Right lobe of liver (tissue), 6 donors: ENCODE results near the gene NFIA. TPM values are rescaled to one million over a fixed set of nuclear protein-coding genes. Genes with fewer than 3 reads are reported as not detected.
A peak's percentile ranks its signal among the peaks of the same experiment; 100 is the strongest.

ENCODE experiments used
- ATAC-seq, 4 donors: fragments of 200-7000 bp; cut with Tn5 transposase; one replicate each; pipeline ENCODE4 v1.9.1; 2020; ENCODE audit warnings: mild to moderate bottlenecking in 4 of 4, moderate library complexity in 4 of 4
- DNase-seq, 3 donors: peaks; one replicate each; pipeline ENCODE4 v3.0.0-alpha.2; 2020
- H3K27ac ChIP-seq, 3 donors: fragments of 200-600 bp; one replicate each; pipeline ENCODE4 v1.8.0; 2022
- H3K27me3 ChIP-seq, 2 donors: fragments of 200-600 bp; one replicate each; pipeline ENCODE4 v1.8.0; 2022
- H3K36me3 ChIP-seq, 4 donors: fragments of 200-600 bp; sonication (generic) in 1 of 4; one replicate each; pipeline versions ENCODE4 v1.5.1 to v1.8.0; 2017 to 2022; ENCODE audit warnings: control low read depth in 1 of 4
- H3K4me1 ChIP-seq, 4 donors: fragments of 200-600 bp; sonication (generic) in 1 of 4; one replicate each; pipeline versions ENCODE4 v1.5.1 to v1.8.0; 2017 to 2022; ENCODE audit warnings: control low read depth in 1 of 4
- H3K4me3 ChIP-seq, 3 donors: fragments of 200-600 bp; one replicate each; pipeline ENCODE4 v1.8.0; 2022
- H3K9me3 ChIP-seq, 4 donors: fragments of 200-600 bp; sonication (generic) in 1 of 4; one replicate each; pipeline versions ENCODE4 v1.5.1 to v1.8.0; 2017 to 2022; ENCODE audit warnings: control low read depth in 1 of 4
- POLR2A ChIP-seq: fragments of 450-650 bp; IDR thresholded peaks from one replicate; pipeline ENCODE4 v1.6.1; 2017; ENCODE audit warnings: antibody characterized with exemption, mild to moderate bottlenecking
- WGBS: methylation state at CpG from one replicate; pipeline ENCODE4 v1.1.6; 2018; ENCODE audit warnings: low coverage, low lambda C conversion rate; ENCODE audit not compliant: insufficient coverage; ENCODE audit errors: missing lambda C conversion rate; 5-methylcytosine and 5-hydroxymethylcytosine counted together
- intact Hi-C, 2 donors: fragments of 100-400 bp; cut with DNase I; formaldehyde crosslinking; loops; one replicate each; pipeline versions ENCODE4 v1.11.2 to v1.14.1; 2022
- total RNA-seq, 6 experiments: library from RNA; depleted of rRNA in 2 of 6; stranded (reverse); fragments of >200 nt in 2 of 6; fragmentation: NEBNext Ultra II Directional in 3 of 6; extraction: Animal tissue kit (Norgen Biotek cat#: 25700) in 3 of 6; gene quantifications; one replicate each; pipeline versions ENCODE4 v1.1.0 to v1.2.4, GENCODE V29; 2016 to 2023
- TF ChIP-seq, protein P1 (sequence below), 4 donors: fragments of 200-600 bp in 3 of 4; fragments of 450-650 bp in 1 of 4; IDR thresholded peaks; one replicate each; pipeline versions ENCODE4 v1.5.1 to v1.8.0; 2016 to 2022; ENCODE audit warnings: antibody characterized with exemption in 4 of 4, mild to moderate bottlenecking in 2 of 4
- donor health status: DM: no; HTN: yes; CAD: no.
- donor health status: DM: no; HTN: no; CAD: no.
- donor health status: DM: no; HTN: no; CAD: no.
- donor health status: DM: no; HTN: yes; CAD: no.
- donor health status: DM: no; HTN: yes; CAD: no.

Gene NFIA
- total RNA-seq, 6 experiments from 2014 or later, result 36.7 to 97.2 (median 57.9) TPM

- intact Hi-C loops, result no loop called here
- peaks cover 0 to 13% (median 3%) of the 10 kb centered on the region in 4 donors for H3K4me1 ChIP-seq
- TF ChIP-seq, protein P1, sequence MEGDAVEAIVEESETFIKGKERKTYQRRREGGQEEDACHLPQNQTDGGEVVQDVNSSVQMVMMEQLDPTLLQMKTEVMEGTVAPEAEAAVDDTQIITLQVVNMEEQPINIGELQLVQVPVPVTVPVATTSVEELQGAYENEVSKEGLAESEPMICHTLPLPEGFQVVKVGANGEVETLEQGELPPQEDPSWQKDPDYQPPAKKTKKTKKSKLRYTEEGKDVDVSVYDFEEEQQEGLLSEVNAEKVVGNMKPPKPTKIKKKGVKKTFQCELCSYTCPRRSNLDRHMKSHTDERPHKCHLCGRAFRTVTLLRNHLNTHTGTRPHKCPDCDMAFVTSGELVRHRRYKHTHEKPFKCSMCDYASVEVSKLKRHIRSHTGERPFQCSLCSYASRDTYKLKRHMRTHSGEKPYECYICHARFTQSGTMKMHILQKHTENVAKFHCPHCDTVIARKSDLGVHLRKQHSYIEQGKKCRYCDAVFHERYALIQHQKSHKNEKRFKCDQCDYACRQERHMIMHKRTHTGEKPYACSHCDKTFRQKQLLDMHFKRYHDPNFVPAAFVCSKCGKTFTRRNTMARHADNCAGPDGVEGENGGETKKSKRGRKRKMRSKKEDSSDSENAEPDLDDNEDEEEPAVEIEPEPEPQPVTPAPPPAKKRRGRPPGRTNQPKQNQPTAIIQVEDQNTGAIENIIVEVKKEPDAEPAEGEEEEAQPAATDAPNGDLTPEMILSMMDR (IDR thresholded peaks at IDR 0.05), result no peak
- TF ChIP-seq POLR2A, result no peak
- no peak overlapping the region for H3K4me3 ChIP-seq
- H3K27ac ChIP-seq, result no peak overlapping the region
- WGBS, result 94% methylated on average over 1 of the region's 1 CpG
- ATAC-seq (no peak), DNase-seq (no peak)
- H3K27me3 ChIP-seq, result no peaks in the 10 kb centered on the region
- H3K9me3 ChIP-seq, result no peaks in the 10 kb centered on the region
- H3K36me3 ChIP-seq, result no peaks in the 10 kb centered on the region
Measured at GRCh38 chr1:61163355-61163754, 81.0 kb downstream of the NFIA start.

DNA sequence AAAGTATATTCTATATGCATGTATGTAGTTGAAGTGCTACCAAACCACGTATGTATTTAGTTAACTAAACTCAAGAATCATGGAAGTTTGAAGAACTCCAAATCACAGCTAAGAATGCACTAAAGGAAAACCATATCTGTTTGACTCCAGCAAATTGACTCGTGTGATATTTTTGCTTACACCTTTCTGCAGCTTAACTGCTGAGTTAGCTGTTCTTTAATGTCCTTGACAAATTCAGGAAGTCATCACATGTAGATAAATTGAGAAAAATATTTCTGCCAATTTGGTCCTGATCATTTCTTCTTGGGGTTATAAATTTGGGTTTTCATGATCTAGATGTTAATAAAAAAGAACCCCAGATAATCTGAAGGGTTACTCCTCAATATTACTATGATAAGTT lies 83.0 kb downstream of the NFIA start:
- DNase-seq (no peak), ATAC-seq (no peak)
- H3K9me3 ChIP-seq, result no peaks in the 10 kb centered on the region
- intact Hi-C loops, result no loop called here
- no peak overlapping the region for H3K27ac ChIP-seq
- H3K27me3 ChIP-seq, result no peaks in the 10 kb centered on the region
- no peaks in the 10 kb centered on the region for H3K36me3 ChIP-seq
- peaks cover 0 to 20% (median 7%) of the 10 kb centered on the region in 4 donors for H3K4me1 ChIP-seq
- 36% methylated on average over 2 of the region's 2 CpGs for WGBS
- TF ChIP-seq POLR2A, result no peak
- TF ChIP-seq, protein P1 (IDR thresholded peaks at IDR 0.05), result no peak
- no peak overlapping the region for H3K4me3 ChIP-seq

GRCh38 chr1:61167309-61167708 lies 84.9 kb downstream of the NFIA start:
- no peaks in the 10 kb centered on the region for H3K36me3 ChIP-seq
- 25% methylated on average over 1 of the region's 1 CpG for WGBS
- DNase-seq, result no peak
- H3K27ac ChIP-seq, result no peak overlapping the region
- intact Hi-C loops, result no loop called here
- no peaks in the 10 kb centered on the region for H3K27me3 ChIP-seq
- no peaks in the 10 kb centered on the region for H3K9me3 ChIP-seq
- peak in 1 of 4 donors; percentile 23 for ATAC-seq
- H3K4me1 ChIP-seq, result peaks cover 0 to 26% (median 9%) of the 10 kb centered on the region in 4 donors
- no peak overlapping the region for H3K4me3 ChIP-seq
- TF ChIP-seq POLR2A, result no peak
- TF ChIP-seq, protein P1 (IDR thresholded peaks at IDR 0.05), result no peak

- TF ChIP-seq, protein P1 (IDR thresholded peaks at IDR 0.05), result no peak
- TF ChIP-seq POLR2A, result no peak
- peaks cover 0 to 29% (median 11%) of the 10 kb centered on the region in 4 donors for H3K4me1 ChIP-seq
- no peak overlapping the region for H3K27ac ChIP-seq
Measured at GRCh38 chr1:61169045-61169444, 86.7 kb downstream of the NFIA start.

GRCh38 chr1:61169634-61170033 lies 87.3 kb downstream of the NFIA start:
- Histone ChIP-seq H3K4me1 (peaks cover 0 to 35% (median 11%) of the 10 kb centered on the region in 4 donors), H3K4me3 (no peak overlapping the region)

More at GRCh38 chr1:61169045-61169444, 86.7 kb downstream of the NFIA start:
- Histone ChIP-seq H3K36me3 (no peaks in the 10 kb centered on the region), H3K9me3 (no peaks in the 10 kb centered on the region), H3K27me3 (no peaks in the 10 kb centered on the region), H3K4me3 (no peak overlapping the region)
- intact Hi-C loops, result no loop called here
- ATAC-seq (no peak), DNase-seq (no peak)

More at GRCh38 chr1:61169634-61170033, 87.3 kb downstream of the NFIA start:
- H3K9me3 ChIP-seq, result no peaks in the 10 kb centered on the region
- 82% methylated on average over 2 of the region's 3 CpGs for WGBS
- TF ChIP-seq, protein P1 (IDR thresholded peaks at IDR 0.05), result no peak
- no peak for TF ChIP-seq POLR2A
- ATAC-seq, result no peak
- H3K36me3 ChIP-seq, result no peaks in the 10 kb centered on the region
- no peak for DNase-seq
- no peak overlapping the region for H3K27ac ChIP-seq
- intact Hi-C loops, result no loop called here
- H3K27me3 ChIP-seq, result no peaks in the 10 kb centered on the region
